ENCODE results near the gene MIA3. TPM values are rescaled to one million over a fixed set of nuclear protein-coding genes. Genes with fewer than 3 reads are reported as not detected.

MIA3 gene
- total and polyA plus RNA-seq, 11 donors, result 20.2 to 71.1 (median 58.9) TPM

- DNase-seq (peak in 1 of 5 donors; percentile 34), ATAC-seq (peak in 3 of 4 donors; percentile 52 to 90 (median 75))
- no peaks in the 10 kb centered on the region for H3K9me3 ChIP-seq
- peak overlapping the region in 1 of 12 donors; percentile 30 for H3K27ac ChIP-seq
- no peak overlapping the region for H3K4me3 ChIP-seq
- WGBS, 4 donors, result 63 to 67% (median 64%) methylated on average over 6 of the region's 6 CpGs
- H3K27me3 ChIP-seq, result no peaks in the 10 kb centered on the region
- H3K36me3 ChIP-seq, result peaks cover 0 to 100% (median 92%) of the 10 kb centered on the region in 9 donors
- intact Hi-C loops (cut with DNase I), result loop anchor here in 2 of 10 donors (5.0 kb wide), 2 partner anchors 40 to 165 kb away; partner anchors contain the start of gene TAF1A (in 1 of the 2)
- H3K4me1 ChIP-seq, result peaks cover 0 to 6% (median 0%) of the 10 kb centered on the region in 12 donors
- TF ChIP-seq POLR2A (IDR thresholded peaks at IDR 0.05), result no peak
- TF ChIP-seq, protein P1, sequence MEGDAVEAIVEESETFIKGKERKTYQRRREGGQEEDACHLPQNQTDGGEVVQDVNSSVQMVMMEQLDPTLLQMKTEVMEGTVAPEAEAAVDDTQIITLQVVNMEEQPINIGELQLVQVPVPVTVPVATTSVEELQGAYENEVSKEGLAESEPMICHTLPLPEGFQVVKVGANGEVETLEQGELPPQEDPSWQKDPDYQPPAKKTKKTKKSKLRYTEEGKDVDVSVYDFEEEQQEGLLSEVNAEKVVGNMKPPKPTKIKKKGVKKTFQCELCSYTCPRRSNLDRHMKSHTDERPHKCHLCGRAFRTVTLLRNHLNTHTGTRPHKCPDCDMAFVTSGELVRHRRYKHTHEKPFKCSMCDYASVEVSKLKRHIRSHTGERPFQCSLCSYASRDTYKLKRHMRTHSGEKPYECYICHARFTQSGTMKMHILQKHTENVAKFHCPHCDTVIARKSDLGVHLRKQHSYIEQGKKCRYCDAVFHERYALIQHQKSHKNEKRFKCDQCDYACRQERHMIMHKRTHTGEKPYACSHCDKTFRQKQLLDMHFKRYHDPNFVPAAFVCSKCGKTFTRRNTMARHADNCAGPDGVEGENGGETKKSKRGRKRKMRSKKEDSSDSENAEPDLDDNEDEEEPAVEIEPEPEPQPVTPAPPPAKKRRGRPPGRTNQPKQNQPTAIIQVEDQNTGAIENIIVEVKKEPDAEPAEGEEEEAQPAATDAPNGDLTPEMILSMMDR (IDR thresholded peaks at IDR 0.05), result no peak
Observed at GRCh38 chr1:222627232-222627631, 9.3 kb downstream of the MIA3 start.

DNA sequence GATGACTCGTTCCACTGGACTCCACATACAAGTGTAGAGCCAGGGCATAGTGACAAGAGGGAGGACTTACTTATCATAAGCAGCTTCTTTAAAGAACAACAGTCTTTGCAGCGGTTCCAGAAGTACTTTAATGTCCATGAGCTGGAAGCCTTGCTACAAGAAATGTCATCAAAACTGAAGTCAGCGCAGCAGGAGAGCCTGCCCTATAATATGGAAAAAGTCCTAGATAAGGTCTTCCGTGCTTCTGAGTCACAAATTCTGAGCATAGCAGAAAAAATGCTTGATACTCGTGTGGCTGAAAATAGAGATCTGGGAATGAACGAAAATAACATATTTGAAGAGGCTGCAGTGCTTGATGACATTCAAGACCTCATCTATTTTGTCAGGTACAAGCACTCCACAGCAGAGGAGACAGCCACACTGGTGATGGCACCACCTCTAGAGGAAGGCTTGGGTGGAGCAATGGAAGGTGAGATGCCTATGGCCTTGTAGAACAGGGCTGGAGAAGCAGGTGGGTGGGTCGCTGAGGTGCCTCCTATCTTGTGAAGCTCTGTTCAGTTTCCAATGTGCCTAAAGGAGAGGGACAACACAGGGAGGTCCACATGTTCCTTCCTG is 12.1 kb downstream of the MIA3 start:
- ATAC-seq, result no peak

GRCh38 chr1:222631611-222632208 is 13.8 kb downstream of the MIA3 start:
- intact Hi-C loops (cut with DNase I), result loop anchor here in 1 of 10 donors (5.0 kb wide), 1 partner anchor 39 kb away; no protein-coding TSS in a partner anchor
- DNase-seq, result no peak
- Histone ChIP-seq H3K9me3 (no peaks in the 10 kb centered on the region), H3K36me3 (peaks cover 0 to 98% (median 85%) of the 10 kb centered on the region in 9 donors), H3K27ac (no peak overlapping the region), H3K27me3 (no peaks in the 10 kb centered on the region), H3K4me3 (no peak overlapping the region), H3K4me1 (no peaks in the 10 kb centered on the region)
- 90 to 94% (median 92%) methylated on average over 3 of the region's 3 CpGs for WGBS, 4 donors
- TF ChIP-seq POLR2A (IDR thresholded peaks at IDR 0.05), result no peak
- TF ChIP-seq, protein P1 (IDR thresholded peaks at IDR 0.05), result no peak
- no peak for ATAC-seq

More for the DNA sequence above, 12.1 kb downstream of the MIA3 start:
- no peak overlapping the region for H3K4me3 ChIP-seq
- H3K27ac ChIP-seq, result no peak overlapping the region
- no peaks in the 10 kb centered on the region for H3K4me1 ChIP-seq
- 88 to 91% (median 91%) methylated on average over 7 of the region's 7 CpGs for whole genome bisulfite sequencing, 4 donors
- intact Hi-C loops (cut with DNase I), result loop anchor here in 3 of 10 donors (5.0 kb wide), 3 partner anchors 38 to 168 kb away; partner anchors contain the start of gene TAF1A (in 1 of the 3)
- TF ChIP-seq POLR2A (IDR thresholded peaks at IDR 0.05), result no peak
- TF ChIP-seq, protein P1 (IDR thresholded peaks at IDR 0.05), result no peak
- H3K36me3 ChIP-seq, result peaks cover 0 to 98% (median 92%) of the 10 kb centered on the region in 9 donors
- H3K27me3 ChIP-seq, result no peaks in the 10 kb centered on the region
- H3K9me3 ChIP-seq, result no peaks in the 10 kb centered on the region
- no peak for DNase-seq

DNA sequence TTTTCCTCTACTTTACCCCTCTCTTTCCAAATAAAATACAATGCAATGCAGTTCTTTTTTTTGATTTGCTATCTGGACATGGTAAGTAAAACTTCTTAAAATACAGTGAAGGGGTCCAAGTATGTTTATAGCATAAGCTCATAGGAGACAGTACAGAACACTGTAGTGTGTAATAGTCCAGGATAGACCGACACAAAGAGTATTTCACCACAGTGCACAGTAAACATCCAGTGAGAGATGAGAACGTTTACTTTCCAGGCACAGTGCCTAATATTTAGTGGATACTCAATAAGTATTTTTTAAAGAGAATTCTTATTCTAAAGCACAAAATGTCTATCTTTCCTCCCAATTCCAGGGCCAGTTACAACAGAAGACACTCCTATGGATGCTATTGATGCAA is 14.9 kb downstream of the MIA3 start:
- Histone ChIP-seq H3K36me3 (peaks cover 0 to 97% (median 86%) of the 10 kb centered on the region in 9 donors), H3K4me3 (no peak overlapping the region), H3K27me3 (no peaks in the 10 kb centered on the region), H3K9me3 (no peaks in the 10 kb centered on the region), H3K4me1 (no peaks in the 10 kb centered on the region), H3K27ac (no peak overlapping the region)
- 74 to 85% (median 79%) methylated on average over 2 of the region's 2 CpGs for WGBS, 4 donors
- intact Hi-C loops (cut with DNase I), result loop anchor here in 1 of 10 donors (5.0 kb wide), 1 partner anchor 40 kb away; no protein-coding TSS in a partner anchor
- no peak for TF ChIP-seq POLR2A (IDR thresholded peaks at IDR 0.05)
- TF ChIP-seq, protein P1 (IDR thresholded peaks at IDR 0.05), result no peak
- no peak for DNase-seq
- ATAC-seq, result no peak
